ENCODE results near the gene SAGE1. TPM values are rescaled to one million over a fixed set of nuclear protein-coding genes. Genes with fewer than 3 reads are reported as not detected.

The SAGE1 gene
- total and polyA plus RNA-seq, 2 donors (not counting 1 experiment from before 2014, with no cell fraction given): 0.18 TPM; not detected in 1

- Histone ChIP-seq H3K9me3 (ENCODE audit: control extremely low read depth in 1 of 3, control insufficient read depth in 2 of 3, insufficient read depth in 1 of 3, low read length in 2 of 3) (no peaks in the 10 kb centered on the region), H3K4me2 (replicated peaks; ENCODE audit: low read depth, low read length, poor library complexity, severe bottlenecking) (no peak overlapping the region), H3K36me3 (replicated peaks in 1 of 2; ENCODE audit: control extremely low read depth in 1 of 2, control insufficient read depth in 1 of 2, extremely low read depth in 1 of 2, insufficient read depth in 2 of 2, low read length in 1 of 2) (no peaks in the 10 kb centered on the region), H4K20me1 (ENCODE audit: control insufficient read depth, insufficient read depth, low read length, poor library complexity, severe bottlenecking) (no peaks in the 10 kb centered on the region), H3K9ac (ENCODE audit: low read length) (no peak overlapping the region), H3K79me2 (ENCODE audit: control insufficient read depth, insufficient read depth, low read length) (no peaks in the 10 kb centered on the region), H3K27me3 (replicated peaks in 1 of 4; ENCODE audit: control extremely low read depth in 1 of 4, control insufficient read depth in 3 of 4, insufficient read depth in 4 of 4, low read length in 3 of 4) (peaks cover 0 to 4% (median 0%) of the 10 kb centered on the region in 4 experiments), H3K4me1 (ENCODE audit: control insufficient read depth in 2 of 2, insufficient read depth in 2 of 2, low read length in 2 of 2) (no peaks in the 10 kb centered on the region), H3K27ac (ENCODE audit: low read length in 2 of 2) (no peak overlapping the region), H2AFZ (ENCODE audit: insufficient read depth, low read depth, low read length, poor library complexity, severe bottlenecking) (no peak overlapping the region), H3K4me3 (ENCODE audit: control extremely low read depth in 1 of 5, extremely low read depth in 1 of 5, insufficient read depth in 1 of 5, low read depth in 2 of 5, low read length in 4 of 5) (no peak overlapping the region)
- ChIA-PET POLR2A (no interaction called here), CTCF (no interaction called here)
- 73% methylated on average over 8 of the region's 14 CpGs for WGBS (ENCODE audit: insufficient coverage)
- Mint-ChIP-seq H3K27me3 (no peaks in the 10 kb centered on the region), H3K9me3 (ENCODE audit: insufficient read depth) (no peaks in the 10 kb centered on the region), H3K4me3 (no peak overlapping the region), H3K4me1 (no peaks in the 10 kb centered on the region), H3K27ac (no peak overlapping the region)
- intact Hi-C loops (cut with micrococcal nuclease): no loop called here
- no peak for ATAC-seq (ENCODE audit: low read depth)
- TF ChIP-seq, protein P1, sequence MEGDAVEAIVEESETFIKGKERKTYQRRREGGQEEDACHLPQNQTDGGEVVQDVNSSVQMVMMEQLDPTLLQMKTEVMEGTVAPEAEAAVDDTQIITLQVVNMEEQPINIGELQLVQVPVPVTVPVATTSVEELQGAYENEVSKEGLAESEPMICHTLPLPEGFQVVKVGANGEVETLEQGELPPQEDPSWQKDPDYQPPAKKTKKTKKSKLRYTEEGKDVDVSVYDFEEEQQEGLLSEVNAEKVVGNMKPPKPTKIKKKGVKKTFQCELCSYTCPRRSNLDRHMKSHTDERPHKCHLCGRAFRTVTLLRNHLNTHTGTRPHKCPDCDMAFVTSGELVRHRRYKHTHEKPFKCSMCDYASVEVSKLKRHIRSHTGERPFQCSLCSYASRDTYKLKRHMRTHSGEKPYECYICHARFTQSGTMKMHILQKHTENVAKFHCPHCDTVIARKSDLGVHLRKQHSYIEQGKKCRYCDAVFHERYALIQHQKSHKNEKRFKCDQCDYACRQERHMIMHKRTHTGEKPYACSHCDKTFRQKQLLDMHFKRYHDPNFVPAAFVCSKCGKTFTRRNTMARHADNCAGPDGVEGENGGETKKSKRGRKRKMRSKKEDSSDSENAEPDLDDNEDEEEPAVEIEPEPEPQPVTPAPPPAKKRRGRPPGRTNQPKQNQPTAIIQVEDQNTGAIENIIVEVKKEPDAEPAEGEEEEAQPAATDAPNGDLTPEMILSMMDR (IDR thresholded peaks at IDR 0.05): no peak
- TF ChIP-seq EZH2 (IDR thresholded peaks at IDR 0.05; ENCODE audit: borderline replicate concordance, insufficient read depth, low read depth, low read length, poor library complexity, severe bottlenecking): no peak
- no peak for DNase-seq
These were observed 3.4 kb upstream of the SAGE1 start for GRCh38 chrX:135890087-135890585.

- H3K9me3 ChIP-seq (ENCODE audit: control extremely low read depth in 1 of 3, control insufficient read depth in 2 of 3, insufficient read depth in 1 of 3, low read length in 2 of 3): no peaks in the 10 kb centered on the region
- H3K27ac ChIP-seq (ENCODE audit: low read length in 2 of 2): no peak overlapping the region
- no peak overlapping the region for H3K4me3 ChIP-seq (ENCODE audit: control extremely low read depth in 1 of 5, extremely low read depth in 1 of 5, insufficient read depth in 1 of 5, low read depth in 2 of 5, low read length in 4 of 5)
- no peak overlapping the region for H3K4me2 ChIP-seq (replicated peaks; ENCODE audit: low read depth, low read length, poor library complexity, severe bottlenecking)
- no peaks in the 10 kb centered on the region for H3K79me2 ChIP-seq (ENCODE audit: control insufficient read depth, insufficient read depth, low read length)
- DNase-seq (no peak), ATAC-seq (ENCODE audit: low read depth) (no peak)
- ChIA-PET POLR2A (no interaction called here), CTCF (no interaction called here)
- no peak overlapping the region for H3K4me3 Mint-ChIP-seq
- H3K27ac Mint-ChIP-seq: no peak overlapping the region
- H4K20me1 ChIP-seq (ENCODE audit: control insufficient read depth, insufficient read depth, low read length, poor library complexity, severe bottlenecking): no peaks in the 10 kb centered on the region
- H3K27me3 Mint-ChIP-seq: no peaks in the 10 kb centered on the region
- H3K9me3 Mint-ChIP-seq (ENCODE audit: insufficient read depth): no peaks in the 10 kb centered on the region
- intact Hi-C loops (cut with micrococcal nuclease): no loop called here
- no peak overlapping the region for H2AFZ ChIP-seq (ENCODE audit: insufficient read depth, low read depth, low read length, poor library complexity, severe bottlenecking)
- WGBS (ENCODE audit: insufficient coverage): 90% methylated on average over 7 of the region's 11 CpGs
- H3K4me1 Mint-ChIP-seq: no peaks in the 10 kb centered on the region
- no peak overlapping the region for H3K9ac ChIP-seq (ENCODE audit: low read length)
- peaks cover 0 to 4% (median 0%) of the 10 kb centered on the region in 4 experiments for H3K27me3 ChIP-seq (replicated peaks in 1 of 4; ENCODE audit: control extremely low read depth in 1 of 4, control insufficient read depth in 3 of 4, insufficient read depth in 4 of 4, low read length in 3 of 4)
- TF ChIP-seq EZH2 (IDR thresholded peaks at IDR 0.05; ENCODE audit: borderline replicate concordance, insufficient read depth, low read depth, low read length, poor library complexity, severe bottlenecking): no peak
- TF ChIP-seq, protein P1 (IDR thresholded peaks at IDR 0.05): no peak
- no peaks in the 10 kb centered on the region for H3K4me1 ChIP-seq (ENCODE audit: control insufficient read depth in 2 of 2, insufficient read depth in 2 of 2, low read length in 2 of 2)
- H3K36me3 ChIP-seq (replicated peaks in 1 of 2; ENCODE audit: control extremely low read depth in 1 of 2, control insufficient read depth in 1 of 2, extremely low read depth in 1 of 2, insufficient read depth in 2 of 2, low read length in 1 of 2): no peaks in the 10 kb centered on the region
These were observed 735 bp upstream of the SAGE1 start for GRCh38 chrX:135892781-135893180.
